Measurements from ENCODE around the gene RIMOC1. TPM values are rescaled to one million over a fixed set of nuclear protein-coding genes. Genes with fewer than 3 reads are reported as not detected.
A peak's percentile ranks its signal among the peaks of the same experiment; 100 is the strongest.

The RIMOC1 gene
- total RNA-seq, 4 donors from 2014 or later = 19.5 to 24.5 (median 20.2) TPM

DNA sequence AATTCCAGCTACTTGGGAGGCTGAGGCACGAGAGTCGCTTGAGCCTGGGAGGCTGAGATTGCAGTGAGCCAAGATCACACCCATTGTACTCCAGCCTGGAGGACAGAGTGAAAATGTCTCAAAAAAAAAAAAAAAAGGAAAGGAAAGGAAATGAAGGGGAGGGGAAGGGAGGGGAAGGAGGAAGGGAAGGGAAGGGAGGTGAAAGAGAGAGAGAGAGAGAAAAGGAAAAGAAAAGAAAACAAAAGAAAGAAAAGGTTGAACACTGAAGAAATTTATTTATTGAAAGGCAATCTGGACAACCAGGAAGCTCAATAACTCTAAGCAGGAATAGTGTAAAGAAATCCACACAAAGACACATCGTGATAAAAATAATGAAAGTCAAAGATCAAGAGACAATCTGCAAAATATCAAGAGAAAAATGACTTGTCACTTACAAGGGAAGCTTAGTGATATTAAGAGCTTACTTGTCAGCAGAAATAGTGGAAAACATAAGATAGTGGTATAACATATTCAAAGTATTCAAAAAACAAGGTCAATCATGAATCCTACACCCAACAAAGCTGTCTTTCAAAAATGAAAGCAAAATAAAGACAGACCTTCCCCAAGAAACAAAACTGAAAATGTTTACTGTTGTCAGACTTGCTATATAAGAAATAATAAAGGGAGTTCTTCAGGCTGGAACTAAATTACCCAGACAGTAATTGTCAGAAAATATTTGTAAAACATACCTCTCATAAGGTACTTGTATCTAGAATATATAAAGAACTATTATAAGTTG lies 10.9 kb upstream of the RIMOC1 start:
- intact Hi-C loops (cut with DNase I) = no loop called here

DNA sequence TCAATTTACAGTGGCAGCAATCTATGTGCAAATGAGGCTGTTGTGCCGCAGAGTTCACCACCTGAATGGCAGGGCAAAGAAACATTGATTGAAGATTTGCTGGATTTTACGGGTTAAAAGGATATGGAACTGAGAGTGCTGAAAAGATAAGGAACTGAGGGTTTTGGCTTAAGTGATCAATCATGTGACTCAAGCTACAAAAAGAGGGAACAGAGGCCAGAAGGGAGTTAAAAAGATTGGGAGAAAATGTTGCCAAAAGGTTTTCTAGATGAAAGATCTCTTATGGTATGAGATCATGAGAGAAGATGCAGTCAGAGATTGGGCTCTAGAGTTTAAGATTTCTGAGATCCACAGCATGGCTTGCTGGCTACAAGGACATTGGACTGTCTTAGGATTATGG lies 7.9 kb upstream of the RIMOC1 start:
- H3K4me3 ChIP-seq = no peak overlapping the region
- no peak overlapping the region for H3K27ac ChIP-seq (replicated peaks in 1 of 4)
- no peaks in the 10 kb centered on the region for H3K4me1 ChIP-seq
- peaks cover 0 to 13% (median 2%) of the 10 kb centered on the region in 4 donors for H3K27me3 ChIP-seq
- DNase-seq (ENCODE audit: extremely low spot score) = no peak
- 19% methylated on average over 2 of the region's 2 CpGs for WGBS
- no peaks in the 10 kb centered on the region for H3K9me3 ChIP-seq
- intact Hi-C loops (cut with DNase I) = no loop called here
- no peaks in the 10 kb centered on the region for H3K36me3 ChIP-seq
- TF ChIP-seq, protein P1, sequence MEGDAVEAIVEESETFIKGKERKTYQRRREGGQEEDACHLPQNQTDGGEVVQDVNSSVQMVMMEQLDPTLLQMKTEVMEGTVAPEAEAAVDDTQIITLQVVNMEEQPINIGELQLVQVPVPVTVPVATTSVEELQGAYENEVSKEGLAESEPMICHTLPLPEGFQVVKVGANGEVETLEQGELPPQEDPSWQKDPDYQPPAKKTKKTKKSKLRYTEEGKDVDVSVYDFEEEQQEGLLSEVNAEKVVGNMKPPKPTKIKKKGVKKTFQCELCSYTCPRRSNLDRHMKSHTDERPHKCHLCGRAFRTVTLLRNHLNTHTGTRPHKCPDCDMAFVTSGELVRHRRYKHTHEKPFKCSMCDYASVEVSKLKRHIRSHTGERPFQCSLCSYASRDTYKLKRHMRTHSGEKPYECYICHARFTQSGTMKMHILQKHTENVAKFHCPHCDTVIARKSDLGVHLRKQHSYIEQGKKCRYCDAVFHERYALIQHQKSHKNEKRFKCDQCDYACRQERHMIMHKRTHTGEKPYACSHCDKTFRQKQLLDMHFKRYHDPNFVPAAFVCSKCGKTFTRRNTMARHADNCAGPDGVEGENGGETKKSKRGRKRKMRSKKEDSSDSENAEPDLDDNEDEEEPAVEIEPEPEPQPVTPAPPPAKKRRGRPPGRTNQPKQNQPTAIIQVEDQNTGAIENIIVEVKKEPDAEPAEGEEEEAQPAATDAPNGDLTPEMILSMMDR (IDR thresholded peaks at IDR 0.05) = no peak
- TF ChIP-seq POLR2AphosphoS5 (IDR thresholded peaks at IDR 0.05) (no peak), POLR2A (IDR thresholded peaks at IDR 0.05; ENCODE audit: low read depth) (no peak), EP300 (IDR thresholded peaks at IDR 0.05) (no peak)

More for the DNA sequence above, 10.9 kb upstream of the RIMOC1 start:
- Histone ChIP-seq H3K27ac (replicated peaks in 1 of 4) (no peak overlapping the region), H3K4me1 (no peaks in the 10 kb centered on the region), H3K9me3 (no peaks in the 10 kb centered on the region), H3K4me3 (no peak overlapping the region), H3K36me3 (no peaks in the 10 kb centered on the region), H3K27me3 (peaks cover 0 to 21% (median 2%) of the 10 kb centered on the region in 4 donors)
- WGBS = 77% methylated on average over 3 of the region's 3 CpGs
- no peak for TF ChIP-seq POLR2AphosphoS5 (IDR thresholded peaks at IDR 0.05)
- no peak for TF ChIP-seq POLR2A (IDR thresholded peaks at IDR 0.05; ENCODE audit: low read depth)
- TF ChIP-seq EP300 (IDR thresholded peaks at IDR 0.05) = no peak
- TF ChIP-seq, protein P1 (IDR thresholded peaks at IDR 0.05) = no peak
- no peak for DNase-seq (ENCODE audit: extremely low spot score)

GRCh38 chr5:41903382-41903891 lies 707 bp upstream of the RIMOC1 start:
- intact Hi-C loops (cut with DNase I) = loop anchor here (2.0 kb wide), 1 partner anchor 33 kb away; the partner anchor contains the start of gene OXCT1
- H3K27me3 ChIP-seq = no peaks in the 10 kb centered on the region
- H3K36me3 ChIP-seq = peaks cover 0 to 13% (median 7%) of the 10 kb centered on the region in 4 donors
- peak overlapping the region; percentile 72 to 86 (median 78) for H3K4me3 ChIP-seq
- DNase-seq (ENCODE audit: extremely low spot score) = no peak
- peaks cover 14 to 35% (median 25%) of the 10 kb centered on the region in 4 donors for H3K4me1 ChIP-seq
- WGBS = 46% methylated on average over 8 of the region's 8 CpGs
- H3K27ac ChIP-seq (replicated peaks in 1 of 4) = peak overlapping the region; percentile 88 to 95 (median 90)
- no peaks in the 10 kb centered on the region for H3K9me3 ChIP-seq
- TF ChIP-seq, protein P1 (IDR thresholded peaks at IDR 0.05) = no peak
- TF ChIP-seq POLR2A (IDR thresholded peaks at IDR 0.05; ENCODE audit: low read depth) = no peak
- no peak for TF ChIP-seq POLR2AphosphoS5 (IDR thresholded peaks at IDR 0.05)
- no peak for TF ChIP-seq EP300 (IDR thresholded peaks at IDR 0.05)

GRCh38 chr5:41906151-41906550 lies 2.0 kb downstream of the RIMOC1 start:
- intact Hi-C loops (cut with DNase I) = no loop called here

More at GRCh38 chr5:41906151-41906550, 2.0 kb downstream of the RIMOC1 start:
- Histone ChIP-seq H3K9me3 (no peaks in the 10 kb centered on the region), H3K27me3 (no peaks in the 10 kb centered on the region), H3K36me3 (peaks cover 14 to 40% (median 30%) of the 10 kb centered on the region in 4 donors), H3K27ac (replicated peaks in 1 of 4) (no peak overlapping the region), H3K4me3 (no peak overlapping the region), H3K4me1 (peaks cover 14 to 46% (median 31%) of the 10 kb centered on the region in 4 donors)
- WGBS = 79% methylated on average over 2 of the region's 2 CpGs
- DNase-seq (ENCODE audit: extremely low spot score) = no peak
- TF ChIP-seq, protein P1 (IDR thresholded peaks at IDR 0.05) = no peak
- no peak for TF ChIP-seq POLR2A (IDR thresholded peaks at IDR 0.05; ENCODE audit: low read depth)
- TF ChIP-seq EP300 (IDR thresholded peaks at IDR 0.05) = no peak
- TF ChIP-seq POLR2AphosphoS5 (IDR thresholded peaks at IDR 0.05) = no peak

All from esophagus muscularis mucosa (tissue), 4 donors.